Measurements from ENCODE around the gene CBR1.

- TF ChIP-seq, protein P1, sequence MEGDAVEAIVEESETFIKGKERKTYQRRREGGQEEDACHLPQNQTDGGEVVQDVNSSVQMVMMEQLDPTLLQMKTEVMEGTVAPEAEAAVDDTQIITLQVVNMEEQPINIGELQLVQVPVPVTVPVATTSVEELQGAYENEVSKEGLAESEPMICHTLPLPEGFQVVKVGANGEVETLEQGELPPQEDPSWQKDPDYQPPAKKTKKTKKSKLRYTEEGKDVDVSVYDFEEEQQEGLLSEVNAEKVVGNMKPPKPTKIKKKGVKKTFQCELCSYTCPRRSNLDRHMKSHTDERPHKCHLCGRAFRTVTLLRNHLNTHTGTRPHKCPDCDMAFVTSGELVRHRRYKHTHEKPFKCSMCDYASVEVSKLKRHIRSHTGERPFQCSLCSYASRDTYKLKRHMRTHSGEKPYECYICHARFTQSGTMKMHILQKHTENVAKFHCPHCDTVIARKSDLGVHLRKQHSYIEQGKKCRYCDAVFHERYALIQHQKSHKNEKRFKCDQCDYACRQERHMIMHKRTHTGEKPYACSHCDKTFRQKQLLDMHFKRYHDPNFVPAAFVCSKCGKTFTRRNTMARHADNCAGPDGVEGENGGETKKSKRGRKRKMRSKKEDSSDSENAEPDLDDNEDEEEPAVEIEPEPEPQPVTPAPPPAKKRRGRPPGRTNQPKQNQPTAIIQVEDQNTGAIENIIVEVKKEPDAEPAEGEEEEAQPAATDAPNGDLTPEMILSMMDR (conservative IDR thresholded peaks at IDR 0.05; ENCODE audit: low read length) = no peak
- TF ChIP-seq EZH2phosphoT487 (IDR thresholded peaks at IDR 0.05; ENCODE audit: borderline replicate concordance) = no peak
Observed at GRCh38 chr21:36109868-36110267, 40.0 kb downstream of the CBR1 start.

Data from Loucy (cell line).